IPS-NIHi7 (cell line): Measurements from ENCODE around the gene HORMAD2.

Source experiments
- DNase-seq: peaks from one replicate; pipeline ENCODE4 v3.0.0; 2012; ENCODE audit warnings: mixed read lengths; ENCODE audit errors: extremely low spot score

The HORMAD2 gene, protein sequence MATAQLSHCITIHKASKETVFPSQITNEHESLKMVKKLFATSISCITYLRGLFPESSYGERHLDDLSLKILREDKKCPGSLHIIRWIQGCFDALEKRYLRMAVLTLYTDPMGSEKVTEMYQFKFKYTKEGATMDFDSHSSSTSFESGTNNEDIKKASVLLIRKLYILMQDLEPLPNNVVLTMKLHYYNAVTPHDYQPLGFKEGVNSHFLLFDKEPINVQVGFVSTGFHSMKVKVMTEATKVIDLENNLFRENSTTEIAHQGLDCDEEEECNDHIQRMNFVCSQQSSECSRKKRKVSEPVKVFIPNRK

DNA sequence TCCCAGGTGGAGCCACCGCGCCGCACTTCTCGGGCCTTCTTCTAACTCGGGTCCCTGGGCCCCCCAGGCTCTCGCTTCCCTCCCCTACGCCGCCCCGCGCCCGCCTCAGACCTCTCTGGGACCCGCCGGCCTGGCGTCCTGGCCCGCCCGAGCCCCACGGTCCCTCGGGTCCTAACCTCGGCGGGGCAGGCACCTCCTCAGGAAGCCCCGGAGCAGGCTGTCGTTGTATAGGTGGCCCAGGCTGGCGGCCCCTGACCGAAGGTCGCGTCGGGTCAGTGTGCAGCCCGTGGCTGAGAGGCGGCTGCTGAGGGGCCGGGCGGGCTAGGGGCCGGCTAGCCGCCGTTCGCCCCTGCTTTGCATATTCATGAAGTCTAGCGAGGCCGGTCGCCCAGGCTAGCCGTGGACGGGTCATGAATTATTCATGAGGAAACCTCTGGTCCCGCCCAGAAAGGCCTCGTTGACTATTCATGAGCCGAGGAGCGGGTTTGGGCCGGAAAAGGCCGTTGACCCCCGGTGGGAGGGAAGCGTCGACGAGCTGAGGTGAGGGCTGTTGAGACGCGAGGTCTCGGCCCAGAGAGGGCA lies at the start of gene HORMAD2:
TSS of gene HORMAD2 (plus strand) at position 513 of the 582 bp plus-strand sequence. CDS start 13,489 bp downstream, outside the sequence.
- peak; percentile 90 for DNase-seq

GRCh38 chr22:30031328-30031727 lies 48.9 kb upstream of the HORMAD2 start:
- DNase-seq: no peak

DNA sequence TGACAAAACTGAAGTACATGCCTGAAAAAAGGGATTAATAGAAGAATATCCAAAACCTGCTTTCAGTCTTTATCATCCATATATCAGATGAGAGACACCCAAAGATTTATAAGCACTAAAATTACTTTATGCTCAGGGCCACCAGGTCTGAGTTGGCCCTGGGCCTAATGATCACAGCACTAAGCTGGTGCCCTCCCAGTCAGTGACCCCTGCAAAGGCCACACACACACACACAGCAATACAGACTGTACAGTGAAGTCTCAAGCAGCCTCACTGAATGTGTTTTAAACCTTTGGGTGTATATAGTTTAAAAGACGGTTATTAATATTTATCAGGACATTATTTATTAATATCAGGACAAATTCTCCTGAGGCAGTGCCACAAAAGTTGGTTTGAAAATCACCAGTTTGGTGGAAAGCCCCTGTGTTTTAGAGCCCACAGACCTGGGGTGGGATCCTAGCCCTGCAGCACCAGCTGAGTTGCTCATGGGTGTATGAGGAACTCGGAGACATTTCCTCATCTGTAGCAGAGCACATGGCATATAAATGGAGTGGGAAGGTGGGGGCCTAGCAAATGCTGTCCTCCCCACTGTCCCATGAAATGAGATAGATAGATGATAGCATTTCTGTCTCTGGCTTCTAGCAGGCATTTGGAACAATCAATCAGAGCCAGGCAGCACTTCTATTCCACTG lies 48.4 kb upstream of the HORMAD2 start:
- DNase-seq: no peak

GRCh38 chr22:30033137-30033536 lies 47.1 kb upstream of the HORMAD2 start:
- no peak for DNase-seq

GRCh38 chr22:30033901-30034300 lies 46.4 kb upstream of the HORMAD2 start:
- no peak for DNase-seq

GRCh38 chr22:30036656-30037055 lies 43.6 kb upstream of the HORMAD2 start:
- DNase-seq: no peak

DNA sequence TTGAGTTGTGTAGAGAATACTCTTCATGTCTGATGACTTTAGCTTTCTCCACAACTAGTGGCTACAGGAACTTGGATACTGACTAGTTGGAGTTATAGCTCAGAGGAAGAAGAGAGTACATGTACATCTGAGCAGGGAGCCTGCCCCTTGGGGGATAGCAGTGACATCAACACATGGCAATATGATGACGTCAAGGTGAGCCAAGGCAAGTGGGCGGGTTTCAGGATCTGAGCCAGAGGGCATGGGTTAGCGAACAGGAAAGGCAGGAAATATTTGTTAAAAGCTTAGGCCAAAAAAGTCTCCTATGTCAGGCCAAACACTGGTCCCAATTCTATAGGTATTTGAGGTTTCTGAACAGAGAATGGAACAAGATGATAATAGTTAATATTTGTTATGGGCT lies 42.0 kb upstream of the HORMAD2 start:
- DNase-seq: no peak

- no peak for DNase-seq
These were observed 39.6 kb upstream of the HORMAD2 start for GRCh38 chr22:30040499-30041260.

- no peak for DNase-seq
These were observed 38.8 kb upstream of the HORMAD2 start for GRCh38 chr22:30041475-30041874.

DNA sequence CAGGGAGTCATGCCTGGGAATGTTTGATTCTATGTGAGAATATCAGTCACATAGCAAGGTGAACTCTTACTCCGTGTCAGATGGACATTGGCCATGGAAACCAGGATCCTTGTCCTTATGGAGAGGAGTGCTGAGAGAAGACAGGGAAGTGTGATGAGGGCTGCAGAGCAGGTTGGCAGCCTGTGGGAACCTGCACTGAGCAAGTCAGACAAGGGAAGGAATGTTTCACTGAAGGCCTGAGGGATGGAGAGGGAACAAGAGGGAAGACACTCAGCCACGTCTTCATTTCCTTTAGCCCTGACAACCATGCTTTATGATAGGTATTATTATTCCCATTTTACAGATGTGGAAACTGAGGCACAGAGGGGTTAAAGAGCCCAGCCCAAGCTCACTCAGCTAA lies 38.4 kb upstream of the HORMAD2 start:
- no peak for DNase-seq

DNA sequence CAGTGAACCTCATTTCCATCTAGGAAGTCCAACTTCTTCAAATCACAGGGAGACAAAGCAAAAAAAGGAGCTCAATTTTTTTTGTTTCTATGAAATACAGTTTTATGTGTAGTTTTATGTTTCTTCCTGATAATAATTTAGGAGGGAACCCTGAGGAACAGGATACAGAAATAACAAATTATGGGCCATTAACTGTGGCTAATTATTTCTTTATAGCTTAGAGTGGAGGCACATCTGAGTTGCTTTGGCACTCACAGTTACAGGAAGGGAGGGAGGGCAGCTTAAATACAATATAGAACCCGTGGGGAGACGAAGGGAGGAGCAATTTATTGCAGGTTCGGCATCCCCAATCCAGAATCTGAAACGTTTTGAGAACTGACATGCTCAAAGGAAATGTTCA lies 37.1 kb upstream of the HORMAD2 start:
- DNase-seq: no peak

DNA sequence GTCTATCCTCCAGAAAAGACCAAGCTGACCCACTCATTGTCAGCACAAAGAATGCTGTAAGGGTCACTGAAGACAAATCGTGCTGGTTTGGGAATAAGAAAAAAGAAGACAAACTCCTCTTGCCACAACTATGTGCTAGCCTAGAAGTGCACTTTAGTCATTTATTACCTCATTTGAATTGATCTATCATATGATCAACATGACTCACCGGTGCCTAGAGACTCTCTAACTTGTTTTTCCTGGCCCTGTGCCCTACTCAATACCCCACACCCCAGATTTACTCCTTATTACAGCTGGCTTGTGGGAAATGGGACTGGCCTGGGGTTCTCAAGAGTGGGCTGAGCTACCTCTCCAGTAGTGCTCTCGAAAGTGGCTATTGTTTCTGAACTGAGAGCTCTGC lies 35.9 kb upstream of the HORMAD2 start:
- DNase-seq: no peak

DNA sequence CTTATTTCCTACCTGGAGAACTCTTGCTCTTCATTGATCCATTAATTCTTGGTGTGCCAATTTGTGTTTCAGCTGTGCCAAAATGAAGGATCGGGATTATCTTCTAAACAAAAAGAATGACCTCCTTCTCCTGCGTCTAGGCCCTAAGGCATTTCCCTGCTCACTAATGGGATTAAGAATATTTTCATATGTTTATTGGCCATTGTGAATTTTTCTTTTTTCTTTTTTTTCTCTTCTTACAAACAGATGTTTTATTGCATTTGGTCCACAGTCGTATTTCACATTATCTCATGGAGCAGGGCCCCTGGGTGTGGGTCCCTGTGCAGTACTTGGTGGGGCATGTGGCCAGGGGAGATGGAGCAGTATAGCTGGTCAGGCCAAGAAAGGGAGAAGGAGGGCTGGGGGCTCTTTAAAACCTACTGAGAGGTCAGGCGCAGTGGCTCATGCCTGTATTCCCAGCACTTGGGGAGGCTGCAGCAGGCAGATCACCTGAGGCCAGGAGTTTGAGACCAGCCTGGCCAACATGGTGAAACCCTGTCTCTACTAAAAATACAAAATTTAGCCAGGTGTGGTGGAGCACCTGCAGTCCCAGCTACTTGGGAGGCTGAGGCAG lies 35.3 kb upstream of the HORMAD2 start:
- DNase-seq: no peak

GRCh38 chr22:30045494-30045887 lies 34.8 kb upstream of the HORMAD2 start:
- no peak for DNase-seq

GRCh38 chr22:30045901-30046715 lies 34.2 kb upstream of the HORMAD2 start:
- DNase-seq: no peak

DNA sequence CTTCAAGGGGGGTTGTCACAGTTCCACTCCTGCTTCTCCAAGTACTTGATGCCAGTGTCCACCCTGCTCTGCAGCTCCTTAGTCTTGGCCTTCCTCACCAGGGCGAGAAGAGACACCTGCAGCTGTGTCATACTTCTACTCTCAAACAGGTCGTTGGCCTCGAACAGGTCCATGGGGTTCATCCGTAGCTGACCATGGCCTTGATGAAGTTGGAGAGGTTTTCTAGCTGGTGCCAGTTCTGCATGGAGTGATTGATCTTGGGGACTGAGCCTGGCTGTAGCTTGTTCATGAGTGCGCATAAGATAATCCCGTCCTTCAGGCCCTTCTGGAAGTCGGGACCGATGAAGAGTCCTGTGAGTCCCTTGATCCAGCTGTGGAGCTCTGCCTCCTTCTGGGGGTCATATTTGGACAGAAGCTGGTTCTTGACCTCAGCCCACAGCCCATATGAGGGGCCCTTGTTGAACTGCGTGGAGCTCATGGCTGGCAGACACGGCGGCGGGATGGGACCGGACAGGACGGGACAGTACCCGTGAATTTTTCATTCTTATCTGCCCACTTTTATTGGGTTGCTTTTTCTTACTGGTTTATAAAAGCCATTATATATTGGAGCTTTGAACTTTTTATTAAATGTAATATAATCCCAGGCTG lies 33.4 kb upstream of the HORMAD2 start:
- no peak for DNase-seq

GRCh38 chr22:30047364-30047738 lies 32.9 kb upstream of the HORMAD2 start:
- DNase-seq: peak; percentile 65

- no peak for DNase-seq
These were observed 31.6 kb upstream of the HORMAD2 start for GRCh38 chr22:30048681-30049080.

DNA sequence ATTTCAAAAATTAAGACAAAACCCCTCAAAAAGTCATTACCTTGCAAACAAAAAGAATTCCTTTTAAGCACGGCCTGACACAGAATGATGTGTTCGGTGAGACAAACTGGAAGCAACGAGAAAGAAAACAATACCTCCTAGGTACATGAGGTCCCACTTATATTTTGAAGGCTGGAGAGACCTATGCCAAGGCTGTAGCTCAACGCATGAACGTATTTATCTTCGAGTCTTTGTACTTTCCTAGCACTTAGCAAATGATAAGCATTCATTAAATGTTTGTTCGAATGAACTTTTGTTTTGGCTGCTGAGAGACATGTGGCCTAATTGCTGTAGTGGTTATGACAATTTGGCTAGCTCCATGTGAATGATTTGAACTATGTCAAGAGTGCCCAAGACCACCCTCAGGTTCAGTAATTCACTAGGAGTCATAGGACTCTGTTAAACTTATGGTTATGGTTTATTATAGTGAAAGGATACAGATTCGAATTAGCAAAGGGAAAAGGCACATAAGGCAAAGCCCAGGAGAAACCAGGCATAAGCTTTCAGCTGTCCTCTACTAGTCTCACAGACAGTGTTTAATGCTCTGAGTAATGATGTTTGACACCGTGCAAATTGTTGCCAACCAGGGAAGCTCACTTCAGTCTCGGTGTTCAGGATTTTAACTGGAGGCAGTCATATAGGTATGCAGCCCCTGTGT lies 26.0 kb upstream of the HORMAD2 start:
- no peak for DNase-seq

GRCh38 chr22:30054764-30055069 lies 25.5 kb upstream of the HORMAD2 start:
- no peak for DNase-seq
